Measurements from ENCODE around the gene MTREX. TPM values are rescaled to one million over a fixed set of nuclear protein-coding genes. Genes with fewer than 3 reads are reported as not detected.

The MTREX gene
- total RNA-seq, 4 donors from 2014 or later, result 52.4 to 95.1 (median 60.7) TPM

DNA sequence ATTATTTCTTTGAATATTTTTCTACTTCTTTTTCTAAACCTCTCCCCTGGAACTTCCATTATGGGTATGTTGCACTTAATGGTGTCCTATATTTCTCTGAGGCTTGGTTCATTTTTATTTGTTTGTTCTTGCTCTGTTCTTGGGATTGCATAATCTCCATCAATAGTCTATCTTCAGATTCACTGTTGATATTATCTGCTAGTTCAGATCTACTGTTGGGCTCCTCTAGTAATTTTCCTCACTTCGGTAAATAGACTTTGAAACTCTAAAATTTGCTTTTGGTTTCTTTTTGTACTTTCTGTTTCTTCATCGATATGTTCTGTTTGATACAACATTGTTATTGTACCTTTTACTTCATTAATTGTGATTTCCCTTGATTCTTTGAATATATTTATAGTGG, 76.3 kb downstream of the MTREX start:
- H3K27ac ChIP-seq, result no peak overlapping the region
- DNase-seq (ENCODE audit: low spot score in 2 of 2), result no peak
- no peak overlapping the region for H3K4me3 ChIP-seq
- peaks cover 0 to 74% (median 0%) of the 10 kb centered on the region in 3 donors for H3K36me3 ChIP-seq
- H3K4me1 ChIP-seq, result peaks cover 0 to 6% (median 0%) of the 10 kb centered on the region in 4 donors
- peaks cover 0 to 24% (median 11%) of the 10 kb centered on the region in 4 donors for H3K9me3 ChIP-seq
- H3K27me3 ChIP-seq, result no peaks in the 10 kb centered on the region
- no peak for TF ChIP-seq POLR2A (IDR thresholded peaks at IDR 0.05)
- no peak for TF ChIP-seq EP300 (IDR thresholded peaks at IDR 0.05)
- TF ChIP-seq, protein P1, sequence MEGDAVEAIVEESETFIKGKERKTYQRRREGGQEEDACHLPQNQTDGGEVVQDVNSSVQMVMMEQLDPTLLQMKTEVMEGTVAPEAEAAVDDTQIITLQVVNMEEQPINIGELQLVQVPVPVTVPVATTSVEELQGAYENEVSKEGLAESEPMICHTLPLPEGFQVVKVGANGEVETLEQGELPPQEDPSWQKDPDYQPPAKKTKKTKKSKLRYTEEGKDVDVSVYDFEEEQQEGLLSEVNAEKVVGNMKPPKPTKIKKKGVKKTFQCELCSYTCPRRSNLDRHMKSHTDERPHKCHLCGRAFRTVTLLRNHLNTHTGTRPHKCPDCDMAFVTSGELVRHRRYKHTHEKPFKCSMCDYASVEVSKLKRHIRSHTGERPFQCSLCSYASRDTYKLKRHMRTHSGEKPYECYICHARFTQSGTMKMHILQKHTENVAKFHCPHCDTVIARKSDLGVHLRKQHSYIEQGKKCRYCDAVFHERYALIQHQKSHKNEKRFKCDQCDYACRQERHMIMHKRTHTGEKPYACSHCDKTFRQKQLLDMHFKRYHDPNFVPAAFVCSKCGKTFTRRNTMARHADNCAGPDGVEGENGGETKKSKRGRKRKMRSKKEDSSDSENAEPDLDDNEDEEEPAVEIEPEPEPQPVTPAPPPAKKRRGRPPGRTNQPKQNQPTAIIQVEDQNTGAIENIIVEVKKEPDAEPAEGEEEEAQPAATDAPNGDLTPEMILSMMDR (IDR thresholded peaks at IDR 0.05), result no peak
- WGBS, 2 donors, result 89 to 93% methylated on average over 2 of the region's 2 CpGs

DNA sequence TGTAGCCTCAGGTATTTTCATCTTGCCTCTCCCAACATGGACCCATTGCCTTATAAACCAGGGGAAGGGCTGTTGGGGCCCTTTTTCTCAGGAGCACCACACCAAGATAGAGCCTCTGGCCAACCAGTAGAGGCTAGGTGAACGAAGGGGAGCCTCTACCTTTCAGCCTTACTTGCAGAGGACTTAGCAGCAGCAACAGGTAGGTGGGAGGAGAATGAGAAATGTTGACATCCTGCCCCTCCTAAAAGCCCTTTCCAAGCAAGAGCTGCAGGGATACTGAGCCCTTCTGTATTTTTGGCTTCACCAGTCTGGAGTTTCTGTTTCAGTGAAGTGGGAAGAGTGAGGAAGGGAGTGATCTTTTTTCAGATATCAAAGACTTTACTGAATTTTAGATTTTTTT, 77.4 kb downstream of the MTREX start:
- Histone ChIP-seq H3K4me3 (no peak overlapping the region), H3K36me3 (peaks cover 0 to 74% (median 0%) of the 10 kb centered on the region in 3 donors), H3K27ac (no peak overlapping the region), H3K4me1 (peaks cover 0 to 6% (median 0%) of the 10 kb centered on the region in 4 donors), H3K9me3 (peaks cover 0 to 24% (median 11%) of the 10 kb centered on the region in 4 donors), H3K27me3 (no peaks in the 10 kb centered on the region)
- WGBS, 2 donors, result 85 to 100% methylated on average over 1 of the region's 1 CpG
- TF ChIP-seq EP300 (IDR thresholded peaks at IDR 0.05) (no peak), POLR2A (IDR thresholded peaks at IDR 0.05) (no peak)
- TF ChIP-seq, protein P1 (IDR thresholded peaks at IDR 0.05), result no peak
- DNase-seq (ENCODE audit: low spot score in 2 of 2), result no peak

DNA sequence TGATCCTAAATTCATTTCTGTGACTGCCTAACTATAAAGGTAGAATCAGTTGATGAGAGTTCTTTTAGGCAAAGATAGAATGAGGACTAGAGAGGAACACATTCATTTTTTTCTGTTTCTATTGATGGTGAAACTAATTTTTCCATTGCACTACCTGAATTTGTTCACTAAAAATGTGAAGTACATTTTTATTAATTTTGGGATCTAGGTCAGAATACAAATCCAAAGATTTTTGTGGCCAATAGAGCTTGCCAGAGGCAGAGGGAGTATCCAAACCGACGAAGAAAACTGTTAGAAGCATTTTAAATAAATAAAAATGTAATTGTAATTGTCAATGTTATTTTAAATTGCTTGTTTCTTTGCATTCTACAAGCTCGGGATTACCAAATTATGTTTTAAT, 78.1 kb downstream of the MTREX start:
- no peak for TF ChIP-seq EP300 (IDR thresholded peaks at IDR 0.05)
- Histone ChIP-seq H3K27ac (no peak overlapping the region), H3K4me1 (peaks cover 0 to 6% (median 0%) of the 10 kb centered on the region in 4 donors), H3K9me3 (peaks cover 0 to 24% (median 11%) of the 10 kb centered on the region in 4 donors), H3K27me3 (no peaks in the 10 kb centered on the region), H3K36me3 (peaks cover 0 to 72% (median 0%) of the 10 kb centered on the region in 3 donors), H3K4me3 (no peak overlapping the region)
- DNase-seq (ENCODE audit: low spot score in 2 of 2), result no peak
- WGBS, 2 donors, result 82% methylated on average over 3 of the region's 3 CpGs

DNA sequence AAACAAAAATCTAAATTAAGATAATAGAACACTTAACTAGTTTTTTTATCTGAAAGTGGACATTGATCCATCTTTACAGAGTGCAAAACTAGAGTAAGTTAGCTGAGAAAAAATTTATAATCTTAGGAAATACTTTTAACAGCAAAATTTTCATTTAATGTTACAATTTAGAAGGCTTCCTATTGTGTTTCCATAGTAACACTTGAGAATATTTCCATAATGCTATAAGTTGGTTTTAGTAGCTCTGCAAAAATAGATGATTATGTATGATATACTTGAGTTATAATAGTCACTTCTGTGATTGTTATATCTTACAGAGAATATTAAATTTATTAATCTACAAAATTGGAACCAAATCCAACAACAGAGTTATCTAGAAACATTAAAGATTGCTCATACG, 78.6 kb downstream of the MTREX start:
- Histone ChIP-seq H3K27me3 (no peaks in the 10 kb centered on the region), H3K27ac (no peak overlapping the region), H3K9me3 (peaks cover 0 to 24% (median 11%) of the 10 kb centered on the region in 4 donors), H3K4me1 (peaks cover 0 to 6% (median 0%) of the 10 kb centered on the region in 4 donors), H3K4me3 (no peak overlapping the region), H3K36me3 (peaks cover 0 to 75% (median 0%) of the 10 kb centered on the region in 3 donors)
- DNase-seq (ENCODE audit: low spot score in 2 of 2), result no peak
- TF ChIP-seq POLR2A (IDR thresholded peaks at IDR 0.05) (no peak), EP300 (IDR thresholded peaks at IDR 0.05) (no peak)
- TF ChIP-seq, protein P1 (IDR thresholded peaks at IDR 0.05), result no peak
- WGBS, 2 donors, result 89 to 94% methylated on average over 1 of the region's 1 CpG

DNA sequence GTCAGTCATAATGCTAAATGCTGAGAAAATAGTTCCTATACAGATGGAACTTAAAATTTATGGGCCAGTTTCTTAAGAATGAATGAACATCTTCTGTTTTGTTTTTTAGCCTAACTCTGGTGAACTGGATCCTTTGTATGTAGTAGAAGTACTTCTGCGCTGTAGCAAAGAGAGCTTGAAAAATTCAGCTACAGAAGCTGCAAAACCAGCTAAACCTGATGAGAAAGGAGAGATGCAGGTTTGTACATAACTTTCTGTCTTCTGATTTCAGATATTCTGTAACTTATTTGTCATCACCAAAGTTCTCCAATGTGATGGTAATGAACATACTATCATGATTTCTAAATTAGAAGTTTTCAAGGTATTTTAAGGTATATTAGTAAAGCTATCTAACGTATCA, 80.1 kb downstream of the MTREX start:
- no peak for DNase-seq (ENCODE audit: low spot score in 2 of 2)
- Histone ChIP-seq H3K36me3 (peaks cover 0 to 72% (median 0%) of the 10 kb centered on the region in 3 donors), H3K4me1 (peaks cover 0 to 6% (median 0%) of the 10 kb centered on the region in 4 donors)

More for the DNA sequence above, 80.1 kb downstream of the MTREX start:
- H3K4me3 ChIP-seq, result no peak overlapping the region
- TF ChIP-seq POLR2A (IDR thresholded peaks at IDR 0.05) (no peak), EP300 (IDR thresholded peaks at IDR 0.05) (no peak)
- TF ChIP-seq, protein P1 (IDR thresholded peaks at IDR 0.05), result no peak
- H3K27me3 ChIP-seq, result no peaks in the 10 kb centered on the region
- 93 to 96% methylated on average over 2 of the region's 2 CpGs for WGBS, 2 donors
- H3K27ac ChIP-seq, result no peak overlapping the region
- peaks cover 0 to 18% (median 8%) of the 10 kb centered on the region in 4 donors for H3K9me3 ChIP-seq

All from tibial nerve (tissue), 4 donors.